SIG-M5 (cell line): ENCODE results near the gene HCK.

ENCODE experiments used
- DNase-seq: peaks from one replicate; lab custom pipeline; 2025; lab: John Stamatoyannopoulos, UW

HCK gene

DNA sequence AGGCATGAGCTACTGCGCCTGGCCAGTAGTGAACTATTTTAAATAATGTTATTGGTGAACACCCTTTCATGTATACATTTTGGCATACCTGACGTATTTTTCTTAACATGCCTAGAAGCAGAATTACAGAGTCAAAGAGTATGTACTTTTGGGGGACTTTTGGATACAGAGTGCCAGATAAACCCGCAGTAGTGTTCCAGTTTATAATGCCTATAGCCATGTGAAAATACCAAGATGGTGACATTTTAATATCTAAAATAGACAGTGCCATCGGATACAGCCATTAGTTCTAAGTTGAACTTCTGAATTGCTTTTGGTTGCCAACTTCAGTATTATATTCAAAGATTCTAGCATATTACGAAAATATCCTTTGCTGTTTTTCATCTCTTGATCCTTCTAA, 77.8 kb downstream of the HCK start:
- DNase-seq, result no peak

DNA sequence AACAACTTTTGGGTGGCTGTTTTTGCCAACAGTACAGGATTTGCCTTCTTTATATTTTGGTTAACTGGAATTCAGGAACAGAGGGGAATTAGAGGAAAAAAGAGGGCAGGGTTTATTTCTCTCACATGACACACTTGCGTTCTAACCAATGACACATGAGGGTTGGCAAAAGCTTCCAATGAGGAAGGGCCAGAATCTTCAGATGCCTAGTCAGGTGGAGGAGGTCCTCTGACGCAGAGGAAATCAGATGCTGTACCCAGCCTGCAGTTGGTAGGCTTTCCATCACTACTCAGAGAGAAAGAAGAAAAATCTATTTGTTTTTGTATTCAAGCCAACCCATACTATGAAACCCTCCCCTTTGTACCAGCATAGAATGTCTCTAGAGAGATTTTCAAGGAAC, 78.3 kb downstream of the HCK start:
- no peak for DNase-seq

- no peak for DNase-seq
These were observed 78.9 kb downstream of the HCK start for GRCh38 chr20:32130965-32131364.

DNA sequence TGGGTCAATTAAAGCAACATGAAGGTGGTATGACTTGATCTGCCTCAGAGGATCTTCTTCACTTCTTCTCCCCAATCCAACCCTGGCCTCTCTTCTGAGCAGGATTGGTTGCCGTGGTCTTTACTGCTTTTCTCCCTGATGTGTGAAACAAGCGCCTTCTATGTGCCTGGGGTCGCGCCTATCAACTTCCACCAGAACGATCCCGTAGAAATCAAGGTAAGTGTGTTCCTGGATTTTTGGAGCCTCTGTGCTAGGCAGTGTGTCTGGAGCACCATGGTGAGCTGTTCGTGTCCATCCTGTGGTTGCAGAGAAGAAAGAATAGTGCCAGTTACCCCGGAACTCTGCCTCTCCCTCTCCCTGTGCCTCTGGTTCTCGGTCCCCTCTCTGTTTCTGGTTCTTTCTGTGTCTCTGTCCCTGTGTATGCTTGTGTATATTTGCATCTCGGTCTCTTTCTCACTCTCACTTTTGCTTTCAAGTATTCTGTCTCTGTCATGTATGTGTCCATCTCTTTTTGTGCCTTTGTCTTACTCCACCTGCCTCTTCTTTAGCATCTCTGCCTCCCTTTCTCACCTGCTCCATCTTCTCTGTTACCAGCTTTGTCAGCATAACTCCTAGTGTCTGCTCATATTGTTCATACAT, 81.0 kb downstream of the HCK start:
- no peak for DNase-seq

DNA sequence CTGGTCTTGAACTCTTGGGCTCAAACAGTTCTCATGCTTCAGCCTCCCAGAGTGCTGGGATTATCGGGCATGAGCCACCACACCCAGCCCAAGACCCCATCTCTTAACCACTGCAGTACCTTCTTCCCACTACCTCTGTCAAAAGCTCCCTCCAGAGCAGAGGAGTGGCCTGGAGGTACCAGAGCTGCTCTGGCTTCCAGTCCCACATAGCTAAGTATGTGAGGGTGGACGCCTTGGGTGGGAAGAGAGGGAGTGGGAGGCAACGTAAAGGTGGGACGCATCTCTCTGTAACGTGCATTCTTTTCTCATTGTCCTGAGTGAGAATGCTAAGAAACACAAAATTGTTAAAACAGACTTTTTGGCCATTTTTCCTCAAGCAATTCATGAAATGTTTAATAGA, 82.0 kb downstream of the HCK start:
- no peak for DNase-seq

DNA sequence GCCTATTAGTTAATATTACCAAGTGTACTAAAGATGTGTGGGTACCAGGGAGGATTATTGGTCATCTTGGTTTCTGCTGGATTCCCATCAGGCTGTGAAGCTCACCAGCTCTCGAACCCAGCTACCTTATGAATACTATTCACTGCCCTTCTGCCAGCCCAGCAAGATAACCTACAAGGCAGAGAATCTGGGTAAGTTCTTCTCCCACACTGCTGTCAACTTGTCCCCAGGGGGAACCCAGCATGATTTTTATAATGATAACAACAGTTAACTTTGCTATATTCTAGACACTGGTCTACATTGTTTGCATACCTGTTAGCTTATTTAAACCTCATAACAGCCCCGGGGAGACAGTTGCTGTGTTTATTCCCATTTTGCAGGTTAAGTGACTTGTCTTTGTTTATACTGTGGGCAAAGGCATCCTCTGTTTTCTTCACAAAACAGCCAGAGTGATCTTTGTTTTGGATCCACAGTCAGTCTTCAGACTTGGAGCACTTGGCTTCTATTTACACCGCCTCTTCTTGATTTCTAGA, 84.0 kb downstream of the HCK start:
- DNase-seq, result no peak

DNA sequence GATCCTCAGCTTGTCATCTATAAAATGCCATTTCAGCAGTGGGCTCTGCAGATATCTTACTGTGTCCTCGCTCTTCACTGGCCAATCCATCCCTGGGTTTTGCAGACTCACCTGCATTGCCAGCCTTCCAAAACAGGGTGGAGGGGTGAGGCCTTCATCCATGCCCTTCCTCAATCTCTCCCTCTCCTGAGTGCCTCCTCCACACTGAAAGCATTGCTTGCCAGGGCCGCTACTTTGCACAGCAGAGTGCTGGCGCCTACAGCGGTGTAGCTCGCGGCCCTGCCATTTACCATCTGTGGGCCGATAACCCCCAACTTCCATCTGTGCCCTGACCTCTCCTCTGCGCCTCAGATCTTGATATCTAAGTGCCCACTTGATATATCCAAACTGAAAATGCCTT, 86.9 kb downstream of the HCK start:
- DNase-seq, result no peak

- DNase-seq, result no peak
These were observed 87.9 kb downstream of the HCK start for GRCh38 chr20:32139947-32140346.

GRCh38 chr20:32140603-32141002, 88.6 kb downstream of the HCK start:
- no peak for DNase-seq

DNA sequence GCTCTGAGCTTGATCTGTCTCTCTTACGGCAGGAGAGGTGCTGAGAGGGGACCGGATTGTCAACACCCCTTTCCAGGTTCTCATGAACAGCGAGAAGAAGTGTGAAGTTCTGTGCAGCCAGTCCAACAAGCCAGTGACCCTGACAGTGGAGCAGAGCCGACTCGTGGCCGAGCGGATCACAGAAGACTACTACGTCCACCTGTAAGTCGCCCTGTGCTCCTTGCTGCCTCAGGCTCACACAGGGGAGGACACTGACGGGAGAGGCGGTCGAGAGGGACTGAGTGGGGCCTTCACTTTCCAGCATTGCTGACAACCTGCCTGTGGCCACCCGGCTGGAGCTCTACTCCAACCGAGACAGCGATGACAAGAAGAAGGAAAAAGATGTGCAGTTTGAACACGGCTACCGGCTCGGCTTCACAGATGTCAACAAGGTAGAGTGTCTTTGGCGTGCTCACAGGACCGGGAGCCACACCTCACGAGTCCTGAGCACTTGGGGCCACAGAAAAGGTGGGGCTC, 89.5 kb downstream of the HCK start:
- no peak for DNase-seq

- no peak for DNase-seq
These were observed 90.0 kb downstream of the HCK start for GRCh38 chr20:32142088-32142487.

DNA sequence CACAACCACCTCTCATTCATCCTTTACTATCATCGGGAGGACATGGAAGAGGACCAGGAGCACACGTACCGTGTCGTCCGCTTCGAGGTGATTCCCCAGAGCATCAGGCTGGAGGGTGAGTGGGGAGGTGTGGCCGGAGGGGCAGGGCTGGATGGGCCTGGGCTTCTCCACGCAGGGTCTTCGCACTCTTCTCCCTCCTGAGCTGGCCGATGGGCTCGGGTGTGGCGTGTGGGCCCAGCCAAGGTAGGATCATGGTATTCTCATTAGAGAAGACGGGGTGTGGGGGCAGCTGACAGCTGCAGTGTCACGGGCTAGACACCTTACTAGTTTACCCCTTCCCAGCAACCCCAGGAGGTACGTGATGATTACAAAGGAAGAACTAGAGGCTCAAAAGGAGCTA, 90.9 kb downstream of the HCK start:
- DNase-seq, result no peak

- no peak for DNase-seq
These were observed 93.0 kb downstream of the HCK start for GRCh38 chr20:32144898-32145662.

GRCh38 chr20:32149566-32150170, 97.6 kb downstream of the HCK start:
- no peak for DNase-seq

- DNase-seq, result no peak
These were observed 98.3 kb downstream of the HCK start for GRCh38 chr20:32150291-32150848.
